ENCODE data around the gene C1QTNF1.

Gene C1QTNF1

DNA sequence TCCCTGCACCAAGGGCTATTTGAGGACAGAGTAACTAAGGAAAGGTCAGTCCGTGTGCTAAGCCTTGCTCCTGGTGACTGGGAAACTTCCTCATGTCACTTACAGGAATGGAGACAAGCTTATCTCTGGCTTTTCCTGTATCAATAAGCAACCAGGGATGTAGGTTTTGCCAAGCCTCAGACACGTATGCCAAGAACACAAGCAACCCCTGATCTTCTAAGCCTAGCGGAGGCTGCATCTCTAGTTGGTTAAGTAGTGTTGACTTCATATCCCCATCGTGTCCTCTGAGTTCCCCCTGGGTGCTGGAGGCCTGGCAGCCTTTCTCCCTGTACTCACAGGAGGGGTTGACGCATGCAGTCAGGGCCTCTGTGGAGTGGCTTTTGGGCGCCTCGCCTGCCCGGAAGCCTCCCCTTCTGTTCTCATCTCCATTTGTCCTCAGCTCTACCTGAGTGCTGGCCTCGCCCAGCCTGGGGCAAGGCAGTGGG, 1.4 kb upstream of the C1QTNF1 start:
- TF ChIP-seq ISL1 (CRISPR knock-in tag; IDR thresholded peaks at IDR 0.05) (no peak), PPARA (CRISPR knock-in tag; IDR thresholded peaks at IDR 0.05; ENCODE audit: borderline replicate concordance) (no peak), ESRRG (CRISPR knock-in tag; IDR thresholded peaks at IDR 0.05) (no peak), ARNTL (CRISPR knock-in tag; IDR thresholded peaks at IDR 0.05; ENCODE audit: borderline replicate concordance, low read depth) (no peak), ZNF8 (CRISPR knock-in tag; IDR thresholded peaks at IDR 0.05) (no peak), ZNF565 (CRISPR knock-in tag; conservative IDR thresholded peaks at IDR 0.05; ENCODE audit: low read depth) (no peak), TCF4 (CRISPR knock-in tag; IDR thresholded peaks at IDR 0.05; ENCODE audit: borderline replicate concordance) (no peak), ZC3H10 (CRISPR knock-in tag; IDR thresholded peaks at IDR 0.05) (no peak), TOX (CRISPR knock-in tag; IDR thresholded peaks at IDR 0.05; ENCODE audit: borderline replicate concordance) (no peak), CSDC2 (CRISPR knock-in tag; IDR thresholded peaks at IDR 0.05) (no peak), GLIS3 (CRISPR knock-in tag; IDR thresholded peaks at IDR 0.05) (no peak), POU6F1 (CRISPR knock-in tag; IDR thresholded peaks at IDR 0.05; ENCODE audit: borderline replicate concordance, low read depth) (no peak), ZFP3 (CRISPR knock-in tag; IDR thresholded peaks at IDR 0.05) (no peak), OSR1 (CRISPR knock-in tag; IDR thresholded peaks at IDR 0.05) (no peak), RARB (CRISPR knock-in tag; IDR thresholded peaks at IDR 0.05) (no peak), ZNF70 (CRISPR knock-in tag; IDR thresholded peaks at IDR 0.05) (no peak), BACH2 (CRISPR knock-in tag; IDR thresholded peaks at IDR 0.05; ENCODE audit: borderline replicate concordance) (no peak), SNAI2 (CRISPR knock-in tag; IDR thresholded peaks at IDR 0.05) (no peak), PATZ1 (CRISPR knock-in tag; IDR thresholded peaks at IDR 0.05; ENCODE audit: borderline replicate concordance) (no peak)
- TF ChIP-seq, protein P1, sequence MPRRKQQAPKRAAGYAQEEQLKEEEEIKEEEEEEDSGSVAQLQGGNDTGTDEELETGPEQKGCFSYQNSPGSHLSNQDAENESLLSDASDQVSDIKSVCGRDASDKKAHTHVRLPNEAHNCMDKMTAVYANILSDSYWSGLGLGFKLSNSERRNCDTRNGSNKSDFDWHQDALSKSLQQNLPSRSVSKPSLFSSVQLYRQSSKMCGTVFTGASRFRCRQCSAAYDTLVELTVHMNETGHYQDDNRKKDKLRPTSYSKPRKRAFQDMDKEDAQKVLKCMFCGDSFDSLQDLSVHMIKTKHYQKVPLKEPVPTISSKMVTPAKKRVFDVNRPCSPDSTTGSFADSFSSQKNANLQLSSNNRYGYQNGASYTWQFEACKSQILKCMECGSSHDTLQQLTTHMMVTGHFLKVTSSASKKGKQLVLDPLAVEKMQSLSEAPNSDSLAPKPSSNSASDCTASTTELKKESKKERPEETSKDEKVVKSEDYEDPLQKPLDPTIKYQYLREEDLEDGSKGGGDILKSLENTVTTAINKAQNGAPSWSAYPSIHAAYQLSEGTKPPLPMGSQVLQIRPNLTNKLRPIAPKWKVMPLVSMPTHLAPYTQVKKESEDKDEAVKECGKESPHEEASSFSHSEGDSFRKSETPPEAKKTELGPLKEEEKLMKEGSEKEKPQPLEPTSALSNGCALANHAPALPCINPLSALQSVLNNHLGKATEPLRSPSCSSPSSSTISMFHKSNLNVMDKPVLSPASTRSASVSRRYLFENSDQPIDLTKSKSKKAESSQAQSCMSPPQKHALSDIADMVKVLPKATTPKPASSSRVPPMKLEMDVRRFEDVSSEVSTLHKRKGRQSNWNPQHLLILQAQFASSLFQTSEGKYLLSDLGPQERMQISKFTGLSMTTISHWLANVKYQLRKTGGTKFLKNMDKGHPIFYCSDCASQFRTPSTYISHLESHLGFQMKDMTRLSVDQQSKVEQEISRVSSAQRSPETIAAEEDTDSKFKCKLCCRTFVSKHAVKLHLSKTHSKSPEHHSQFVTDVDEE (CRISPR knock-in tag; IDR thresholded peaks at IDR 0.05): no peak

DNA sequence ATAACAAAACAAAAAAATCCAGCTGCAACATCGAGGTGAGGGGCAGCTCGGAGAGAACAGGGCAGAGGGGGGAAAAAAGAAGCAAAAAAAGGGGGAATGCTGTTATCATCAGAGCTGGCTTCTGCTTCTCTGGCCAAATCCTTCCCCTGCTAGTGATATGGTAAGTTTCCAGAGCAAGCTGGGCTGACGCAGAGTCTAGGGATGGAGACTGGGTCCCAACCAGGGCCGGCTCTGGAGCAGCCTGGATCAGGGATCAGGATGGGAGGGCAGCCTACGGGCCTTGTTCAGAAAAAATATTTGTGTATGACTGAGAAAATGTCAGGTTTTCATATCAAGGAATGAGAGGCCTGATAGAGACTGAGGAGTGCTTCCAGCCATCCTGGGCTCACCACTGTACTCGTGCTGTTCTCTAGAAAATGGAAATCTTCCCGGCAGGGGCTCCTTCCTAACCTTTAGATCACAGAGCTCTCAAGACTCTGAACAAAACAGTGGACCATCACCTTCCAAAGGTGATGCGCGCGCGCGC, 726 bp upstream of the C1QTNF1 start:
- no peak for TF ChIP-seq PATZ1 (CRISPR knock-in tag; IDR thresholded peaks at IDR 0.05; ENCODE audit: borderline replicate concordance)
- TF ChIP-seq ARNTL (CRISPR knock-in tag; IDR thresholded peaks at IDR 0.05; ENCODE audit: borderline replicate concordance, low read depth): no peak
- no peak for TF ChIP-seq ESRRG (CRISPR knock-in tag; IDR thresholded peaks at IDR 0.05)
- TF ChIP-seq GLIS3 (CRISPR knock-in tag; IDR thresholded peaks at IDR 0.05): no peak
- TF ChIP-seq ZNF70 (CRISPR knock-in tag; IDR thresholded peaks at IDR 0.05): no peak
- no peak for TF ChIP-seq ZFP30 (CRISPR knock-in tag; IDR thresholded peaks at IDR 0.05)
- no peak for TF ChIP-seq POU6F1 (CRISPR knock-in tag; IDR thresholded peaks at IDR 0.05; ENCODE audit: borderline replicate concordance, low read depth)
- TF ChIP-seq TCF4 (CRISPR knock-in tag; IDR thresholded peaks at IDR 0.05; ENCODE audit: borderline replicate concordance): no peak
- TF ChIP-seq ZFP3 (CRISPR knock-in tag; IDR thresholded peaks at IDR 0.05): no peak
- no peak for TF ChIP-seq ISL1 (CRISPR knock-in tag; IDR thresholded peaks at IDR 0.05)
- TF ChIP-seq, protein P2, sequence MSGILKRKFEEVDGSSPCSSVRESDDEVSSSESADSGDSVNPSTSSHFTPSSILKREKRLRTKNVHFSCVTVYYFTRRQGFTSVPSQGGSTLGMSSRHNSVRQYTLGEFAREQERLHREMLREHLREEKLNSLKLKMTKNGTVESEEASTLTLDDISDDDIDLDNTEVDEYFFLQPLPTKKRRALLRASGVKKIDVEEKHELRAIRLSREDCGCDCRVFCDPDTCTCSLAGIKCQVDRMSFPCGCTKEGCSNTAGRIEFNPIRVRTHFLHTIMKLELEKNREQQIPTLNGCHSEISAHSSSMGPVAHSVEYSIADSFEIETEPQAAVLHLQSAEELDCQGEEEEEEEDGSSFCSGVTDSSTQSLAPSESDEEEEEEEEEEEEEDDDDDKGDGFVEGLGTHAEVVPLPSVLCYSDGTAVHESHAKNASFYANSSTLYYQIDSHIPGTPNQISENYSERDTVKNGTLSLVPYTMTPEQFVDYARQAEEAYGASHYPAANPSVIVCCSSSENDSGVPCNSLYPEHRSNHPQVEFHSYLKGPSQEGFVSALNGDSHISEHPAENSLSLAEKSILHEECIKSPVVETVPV (CRISPR knock-in tag; IDR thresholded peaks at IDR 0.05): no peak
- TF ChIP-seq, protein P1 (CRISPR knock-in tag; IDR thresholded peaks at IDR 0.05): no peak
- no peak for TF ChIP-seq OSR1 (CRISPR knock-in tag; IDR thresholded peaks at IDR 0.05)

More for the DNA sequence above, 1.4 kb upstream of the C1QTNF1 start:
- no peak for ATAC-seq

More for the DNA sequence above, 726 bp upstream of the C1QTNF1 start:
- ATAC-seq: no peak

All from SK-N-SH treated with all-trans-retinoic acid at 6 μM for 48 hours (cell line).